Ovary (tissue), 9 donors: ENCODE results near the gene UTS2R. TPM values are rescaled to one million over a fixed set of nuclear protein-coding genes. Genes with fewer than 3 reads are reported as not detected.
A peak's percentile ranks its signal among the peaks of the same experiment; 100 is the strongest.

ENCODE experiments used
- DNase-seq, 5 donors: peaks; one replicate each; pipeline ENCODE4 v3.0.0-alpha.2; 2019 to 2020
- H3K27ac ChIP-seq, 2 donors: fragments of 200-600 bp; one replicate each; pipeline versions ENCODE4 v1.5.1 to v1.8.0; 2019 to 2022
- H3K27me3 ChIP-seq: fragments of 200-600 bp; one replicate; pipeline ENCODE4 v1.8.0; 2022
- H3K36me3 ChIP-seq: fragments of 200-600 bp; sonication (generic); one replicate; pipeline ENCODE4 v1.5.1; 2019
- H3K4me1 ChIP-seq: one replicate; pipeline ENCODE4 v1.8.1; 2013; ENCODE audit warnings: mild to moderate bottlenecking, moderate library complexity; ENCODE audit not compliant: insufficient read depth
- H3K4me3 ChIP-seq: fragments of 200-600 bp; sonication (generic); one replicate; pipeline ENCODE4 v1.5.1; 2017
- H3K9me3 ChIP-seq, 2 donors: fragments of 200-600 bp in 1 of 2; sonication (generic) in 1 of 2; one replicate each; pipeline versions ENCODE4 v1.5.1 to v1.8.1; 2013 to 2019; ENCODE audit warnings: mild to moderate bottlenecking in 1 of 2, moderate library complexity in 1 of 2
- EP300 ChIP-seq: sonication (generic); formaldehyde crosslinking; IDR thresholded peaks from one replicate; pipeline ENCODE4 v1.6.1; 2017; ENCODE audit warnings: antibody characterized with exemption
- POLR2A ChIP-seq: fragments of 450-650 bp; IDR thresholded peaks from one replicate; pipeline ENCODE4 v1.6.1; 2017; ENCODE audit warnings: antibody characterized with exemption, mild to moderate bottlenecking, moderate library complexity
- WGBS, 3 donors: extraction: QIAGEN DNeasy Blood & Tissue Kit in 1 of 3; methylation state at CpG; one replicate each; pipeline versions ENCODE4 v1.1.5 to v1.1.7; 2013 to 2017; 5-methylcytosine and 5-hydroxymethylcytosine counted together
- intact Hi-C, 4 donors: fragments of 100-400 bp; cut with DNase I; formaldehyde crosslinking; loops; one replicate each; pipeline versions ENCODE4 v1.11.0 to v1.15.1; 2022 to 2023
- polyA plus RNA-seq, 2 donors: library from polyadenylated mRNA; stranded (reverse); fragments of 200-250 nt in 1 of 2; fragments of 350-450 nt in 1 of 2; fragmentation: Illumina TruSeq in 1 of 2; extraction: RNeasy Lipid Tissue Mini Kit (QIAGEN cat#74804) in 1 of 2; gene quantifications; one replicate each; pipeline ENCODE4 v1.2.3, GENCODE V29; 2013 to 2014
- total RNA-seq, 7 donors: library from RNA; depleted of rRNA in 2 of 7; stranded (reverse); fragments of >200 nt in 2 of 7; fragmentation: NEBNext Ultra II Directional in 3 of 7; extraction: Animal tissue kit (Norgen Biotek cat#: 25700) in 3 of 7; gene quantifications; one replicate each; pipeline versions ENCODE4 v1.1.0 to v1.2.4, GENCODE V29; 2016 to 2023
- TF ChIP-seq, protein P1 (sequence below), 3 donors: fragments of 450-650 bp in 2 of 3; fragments of 200-600 bp in 1 of 3; IDR thresholded peaks; one replicate each; pipeline versions ENCODE4 v1.5.1 to v1.8.0; 2016 to 2022; ENCODE audit warnings: antibody characterized with exemption in 3 of 3, mild to moderate bottlenecking in 1 of 3
- donor health status: DM: no; HTN: no; CAD: no; lungs with moderate emphysema.
- donor health status: DM: no; HTN: no; CAD: no.
- donor health status: Bipolar disorder and iron deficiency.
- donor health status: DM: yes; HTN: yes; CAD: no.
- donor health status: DM: no; HTN: no; CAD: no.
- donor health status: DM: yes; HTN: yes; CAD: no.

Gene UTS2R
- total and polyA plus RNA-seq, 9 donors: not detected

DNA sequence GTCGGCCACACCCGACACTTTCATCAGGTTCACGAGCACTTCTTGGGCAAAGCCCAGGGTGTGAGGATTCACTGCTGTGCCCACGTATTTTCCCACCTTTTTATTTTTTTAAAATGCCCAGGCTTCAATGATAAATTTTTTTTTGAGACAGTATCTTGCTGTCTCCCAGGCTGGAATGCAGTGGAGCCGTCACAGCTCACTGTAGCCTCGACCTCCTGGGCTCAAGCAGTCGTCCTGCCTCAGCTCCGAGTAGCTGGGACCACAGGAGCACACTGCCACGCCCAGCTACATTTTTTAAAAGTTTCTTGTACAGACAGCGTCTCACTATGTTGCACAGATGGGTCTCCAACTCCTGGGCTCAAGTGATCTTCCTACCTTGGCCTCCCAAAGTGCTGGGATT lies 17.8 kb downstream of the UTS2R start:
- Histone ChIP-seq H3K27me3 (no peaks in the 10 kb centered on the region), H3K9me3 (no peaks in the 10 kb centered on the region), H3K4me1 (no peaks in the 10 kb centered on the region), H3K36me3 (no peaks in the 10 kb centered on the region), H3K27ac (no peak overlapping the region), H3K4me3 (no peak overlapping the region)
- DNase-seq: no peak
- TF ChIP-seq, protein P1, sequence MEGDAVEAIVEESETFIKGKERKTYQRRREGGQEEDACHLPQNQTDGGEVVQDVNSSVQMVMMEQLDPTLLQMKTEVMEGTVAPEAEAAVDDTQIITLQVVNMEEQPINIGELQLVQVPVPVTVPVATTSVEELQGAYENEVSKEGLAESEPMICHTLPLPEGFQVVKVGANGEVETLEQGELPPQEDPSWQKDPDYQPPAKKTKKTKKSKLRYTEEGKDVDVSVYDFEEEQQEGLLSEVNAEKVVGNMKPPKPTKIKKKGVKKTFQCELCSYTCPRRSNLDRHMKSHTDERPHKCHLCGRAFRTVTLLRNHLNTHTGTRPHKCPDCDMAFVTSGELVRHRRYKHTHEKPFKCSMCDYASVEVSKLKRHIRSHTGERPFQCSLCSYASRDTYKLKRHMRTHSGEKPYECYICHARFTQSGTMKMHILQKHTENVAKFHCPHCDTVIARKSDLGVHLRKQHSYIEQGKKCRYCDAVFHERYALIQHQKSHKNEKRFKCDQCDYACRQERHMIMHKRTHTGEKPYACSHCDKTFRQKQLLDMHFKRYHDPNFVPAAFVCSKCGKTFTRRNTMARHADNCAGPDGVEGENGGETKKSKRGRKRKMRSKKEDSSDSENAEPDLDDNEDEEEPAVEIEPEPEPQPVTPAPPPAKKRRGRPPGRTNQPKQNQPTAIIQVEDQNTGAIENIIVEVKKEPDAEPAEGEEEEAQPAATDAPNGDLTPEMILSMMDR (IDR thresholded peaks at IDR 0.05): no peak
- TF ChIP-seq POLR2A (no peak), EP300 (no peak)
- intact Hi-C loops: no loop called here
- 79 to 86% (median 86%) methylated on average over 10 of the region's 10 CpGs for WGBS, 3 donors

DNA sequence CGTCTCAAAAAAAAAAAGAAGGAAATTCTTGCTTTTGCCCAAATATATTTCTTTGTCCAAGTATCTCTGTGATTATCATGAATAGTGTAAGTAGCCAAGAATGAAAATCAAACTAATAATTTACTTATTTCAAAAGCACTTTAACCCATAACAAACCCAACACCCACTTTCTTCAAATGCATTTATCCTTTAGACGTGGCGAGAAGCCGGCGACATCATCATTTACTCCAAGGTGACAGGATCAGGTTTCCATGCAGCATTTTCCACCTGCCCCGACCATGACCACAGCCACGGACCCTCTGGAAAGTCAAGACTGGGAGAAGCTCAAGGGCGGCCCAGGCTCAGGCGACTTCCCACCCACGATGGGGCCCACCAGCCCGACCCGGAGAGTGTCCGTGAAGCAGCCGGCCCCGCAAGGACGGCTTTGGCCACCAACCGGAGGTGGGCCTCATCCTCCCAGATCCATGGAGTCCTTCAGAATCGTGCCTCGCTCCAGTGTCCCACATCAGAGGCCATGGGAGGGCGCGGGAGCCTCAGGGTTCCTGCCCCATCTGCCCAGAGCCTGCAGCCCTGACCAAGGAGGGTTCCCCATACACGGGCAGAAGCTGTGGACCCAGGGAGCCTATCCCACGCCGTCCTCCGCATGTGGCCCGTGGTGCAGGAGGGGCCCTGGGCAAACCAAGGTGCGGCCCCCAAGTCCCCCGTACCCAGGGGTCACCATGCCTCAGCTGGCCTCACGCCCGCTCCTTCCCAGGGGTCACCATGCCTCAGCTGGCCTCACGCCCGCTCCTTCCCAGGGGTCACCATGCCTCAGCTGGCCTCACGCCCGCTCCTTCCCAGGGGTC lies 18.7 kb downstream of the UTS2R start:
- intact Hi-C loops: no loop called here
- TF ChIP-seq POLR2A (no peak), EP300 (no peak)
- no peaks in the 10 kb centered on the region for H3K9me3 ChIP-seq
- no peaks in the 10 kb centered on the region for H3K27me3 ChIP-seq
- H3K27ac ChIP-seq: no peak overlapping the region
- 91 to 94% (median 92%) methylated on average over 31 to 34 of the region's 34 CpGs for WGBS, 3 donors
- no peaks in the 10 kb centered on the region for H3K36me3 ChIP-seq
- H3K4me1 ChIP-seq: no peaks in the 10 kb centered on the region
- H3K4me3 ChIP-seq: no peak overlapping the region
- DNase-seq: no peak

DNA sequence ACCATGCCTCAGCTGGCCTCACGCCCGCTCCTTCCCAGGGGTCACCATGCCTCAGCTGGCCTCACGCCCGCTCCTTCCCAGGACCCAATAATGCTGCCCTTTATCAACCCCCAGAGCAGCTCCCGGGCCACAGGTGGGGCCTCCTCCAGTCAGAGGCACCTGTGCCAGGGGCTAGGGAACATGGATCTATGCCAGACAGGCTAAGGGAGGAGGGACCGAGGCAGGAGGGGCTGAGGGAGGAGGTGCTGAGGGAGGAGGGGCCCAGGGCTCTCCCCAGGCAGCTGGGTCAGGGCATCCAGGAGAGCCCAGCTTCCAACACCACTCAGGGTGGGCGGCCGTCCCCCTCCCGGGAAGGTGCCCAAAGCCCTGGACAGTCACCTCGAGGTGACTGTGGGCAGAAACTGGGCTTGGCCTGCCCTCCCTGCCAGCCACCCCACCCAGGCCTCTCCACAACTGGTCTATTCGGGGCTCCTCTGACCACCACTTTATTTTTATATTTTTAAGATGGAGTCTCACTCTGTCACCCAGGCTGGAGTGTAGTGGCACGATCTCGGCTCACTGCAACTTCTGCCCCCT lies 19.4 kb downstream of the UTS2R start:
- intact Hi-C loops: no loop called here
- peak in 1 of 5 donors; percentile 26 for DNase-seq
- Histone ChIP-seq H3K9me3 (no peaks in the 10 kb centered on the region), H3K36me3 (no peaks in the 10 kb centered on the region), H3K27ac (no peak overlapping the region), H3K4me3 (no peak overlapping the region), H3K27me3 (no peaks in the 10 kb centered on the region), H3K4me1 (no peaks in the 10 kb centered on the region)
- TF ChIP-seq, protein P1 (IDR thresholded peaks at IDR 0.05): no peak
- TF ChIP-seq POLR2A: no peak
- TF ChIP-seq EP300: no peak
- 88 to 91% (median 88%) methylated on average over 13 of the region's 13 CpGs for WGBS, 3 donors

DNA sequence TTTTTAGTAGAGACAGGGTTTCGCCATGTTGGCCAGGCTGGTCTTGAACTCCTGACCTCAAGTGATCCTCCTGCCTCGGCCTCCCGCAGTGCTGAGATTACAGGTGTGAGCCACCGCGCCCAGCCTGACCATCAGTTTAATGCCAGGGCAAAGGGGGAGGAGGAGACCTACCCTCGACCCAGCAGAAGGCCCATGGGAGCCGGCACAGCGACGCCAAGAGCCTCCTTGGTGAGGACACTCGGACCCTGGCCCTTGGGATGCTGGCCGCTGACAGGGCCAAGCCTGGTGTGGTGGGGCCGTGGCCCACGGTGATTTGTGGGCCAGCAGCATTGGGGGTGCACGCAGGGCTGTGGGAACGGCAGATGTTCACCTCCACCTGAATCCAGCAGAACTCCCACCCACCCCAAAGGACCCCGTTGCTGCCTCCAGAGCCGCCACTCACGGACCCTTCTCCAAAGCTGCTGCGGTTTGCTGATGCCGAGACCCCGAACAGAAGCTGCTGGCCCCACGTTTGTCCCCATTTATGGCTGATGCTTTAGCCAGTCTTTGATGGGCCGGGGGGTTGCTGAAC lies 20.0 kb downstream of the UTS2R start:
- Histone ChIP-seq H3K4me1 (no peaks in the 10 kb centered on the region), H3K36me3 (no peaks in the 10 kb centered on the region), H3K4me3 (no peak overlapping the region), H3K9me3 (no peaks in the 10 kb centered on the region), H3K27me3 (no peaks in the 10 kb centered on the region), H3K27ac (no peak overlapping the region)
- 93 to 95% (median 94%) methylated on average over 19 to 23 of the region's 23 CpGs for WGBS, 3 donors
- TF ChIP-seq, protein P1 (IDR thresholded peaks at IDR 0.05): no peak
- TF ChIP-seq EP300: no peak
- TF ChIP-seq POLR2A: no peak
- no peak for DNase-seq
- intact Hi-C loops: no loop called here
